PC-9 (cell line): ENCODE results near the gene XPC. TPM values are rescaled to one million over a fixed set of nuclear protein-coding genes. Genes with fewer than 3 reads are reported as not detected.

Source experiments
- BruUV-seq: library from RNA; stranded (reverse); fragments of 400-500 nt; replicated peaks from 2 replicates; lab custom pipeline; 2021; lab: Mats Ljungman, UMichigan
- CTCF ChIA-PET: fragments of 300-600 bp; sonication (Branson Sonifier 250); formaldehyde crosslinking; loops from one replicate; lab custom pipeline; 2022; ENCODE audit warnings: antibody characterized with exemption; lab: Charles Lee
- POLR2A ChIA-PET: fragments of 300-600 bp; sonication (Branson Sonifier 250); formaldehyde crosslinking; loops from one replicate; lab custom pipeline; 2022; ENCODE audit warnings: antibody characterized with exemption; ENCODE audit not compliant: unreplicated experiment; lab: Charles Lee
- DNase-seq, 2 experiments: peaks; one replicate each; pipeline versions ENCODE4 v3.0.0 to v3.0.0-alpha.2; 2015 to 2022; ENCODE audit warnings: mixed read lengths in 1 of 2
- H2AFZ ChIP-seq: fragments of 200-600 bp; sonication (generic); 2 replicates; pipeline ENCODE4 v1.8.1; 2017; ENCODE audit warnings: antibody characterized with exemption
- H3F3A ChIP-seq: fragments of 200-600 bp; sonication (generic); 2 replicates; pipeline ENCODE4 v1.8.1; 2017; ENCODE audit warnings: antibody characterized with exemption, mild to moderate bottlenecking, low read depth; ENCODE audit not compliant: insufficient read depth
- H3K27ac ChIP-seq: fragments of 200-600 bp; sonication (generic); 2 replicates; pipeline ENCODE4 v1.6.1; 2016; ENCODE audit warnings: mixed run types
- H3K27me3 ChIP-seq: fragments of 200-600 bp; sonication (generic); 2 replicates; pipeline ENCODE4 v1.6.1; 2016; ENCODE audit warnings: low read depth, mixed run types; ENCODE audit not compliant: insufficient read depth
- H3K36me3 ChIP-seq: fragments of 200-600 bp; sonication (generic); 2 replicates; pipeline ENCODE4 v1.6.1; 2016; ENCODE audit warnings: low read depth, mixed run types
- H3K4me1 ChIP-seq: fragments of 200-600 bp; sonication (generic); replicated peaks from 2 replicates; pipeline ENCODE4 v1.6.1; 2016; ENCODE audit warnings: mixed run types; ENCODE audit not compliant: insufficient read depth
- H3K4me2 ChIP-seq: fragments of 200-600 bp; sonication (generic); 2 replicates; pipeline ENCODE4 v1.6.1; 2017; ENCODE audit warnings: mixed run types
- H3K4me3 ChIP-seq: fragments of 200-600 bp; sonication (generic); 2 replicates; pipeline ENCODE4 v1.6.1; 2016; ENCODE audit warnings: mixed run types
- H3K79me2 ChIP-seq: fragments of 200-600 bp; sonication (generic); 2 replicates; pipeline ENCODE4 v1.6.1; 2017; ENCODE audit warnings: low read depth, mixed run types
- H3K9me2 ChIP-seq: fragments of 200-600 bp; sonication (generic); 2 replicates; pipeline ENCODE4 v1.8.1; 2017; ENCODE audit warnings: mild to moderate bottlenecking; ENCODE audit not compliant: insufficient read depth
- H3K9me3 ChIP-seq: fragments of 200-600 bp; sonication (generic); 2 replicates; pipeline ENCODE4 v1.8.1; 2016; ENCODE audit warnings: low read depth; ENCODE audit not compliant: insufficient read depth
- H4K20me1 ChIP-seq: fragments of 200-600 bp; sonication (generic); 2 replicates; pipeline ENCODE4 v1.8.1; 2017; ENCODE audit not compliant: insufficient read depth
- EZH2 ChIP-seq: fragments of 200-600 bp; sonication (generic); IDR thresholded peaks from 2 replicates; pipeline ENCODE4 v1.8.0; 2017; ENCODE audit warnings: antibody characterized with exemption, low read depth
- intact Hi-C: fragments of 100-400 bp; cut with micrococcal nuclease; formaldehyde crosslinking; loops from one replicate; pipeline ENCODE4 v1.10.0; 2022; ENCODE audit not compliant: unreplicated experiment
- total RNA-seq: library from RNA; stranded (reverse); gene quantifications from 2 replicates; pipeline ENCODE4 v1.2.3, GENCODE V29; 2021
- TF ChIP-seq, protein P1 (sequence below): fragments of 200-600 bp; sonication (generic); conservative IDR thresholded peaks from 2 replicates; pipeline ENCODE4 v1.6.1; 2017; ENCODE audit warnings: mixed run types, antibody characterized with exemption, mild to moderate bottlenecking, moderate library complexity

Gene XPC
- total RNA-seq, 1 experiment from 2014 or later = 27.1 TPM

DNA sequence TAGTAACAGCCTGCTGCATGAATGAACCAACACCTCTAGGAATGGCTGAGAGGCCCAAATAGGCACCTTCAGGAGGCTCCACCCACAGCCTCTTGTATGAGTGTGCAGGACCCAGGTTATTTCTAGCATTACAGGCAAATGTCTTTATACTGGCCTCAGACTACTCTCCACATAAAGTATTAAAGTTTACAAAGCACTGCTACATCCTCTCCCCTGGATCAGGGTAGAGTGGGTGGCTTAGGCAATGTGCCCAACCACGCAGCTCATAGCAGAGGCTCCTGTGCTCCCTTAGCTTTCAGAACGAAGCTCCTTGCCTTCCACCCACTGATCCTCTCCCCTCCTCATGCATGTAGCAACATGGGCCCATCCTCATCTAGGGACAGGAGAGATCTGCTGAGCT, 37.3 kb downstream of the XPC start:
- CTCF ChIA-PET = no interaction called here

DNA sequence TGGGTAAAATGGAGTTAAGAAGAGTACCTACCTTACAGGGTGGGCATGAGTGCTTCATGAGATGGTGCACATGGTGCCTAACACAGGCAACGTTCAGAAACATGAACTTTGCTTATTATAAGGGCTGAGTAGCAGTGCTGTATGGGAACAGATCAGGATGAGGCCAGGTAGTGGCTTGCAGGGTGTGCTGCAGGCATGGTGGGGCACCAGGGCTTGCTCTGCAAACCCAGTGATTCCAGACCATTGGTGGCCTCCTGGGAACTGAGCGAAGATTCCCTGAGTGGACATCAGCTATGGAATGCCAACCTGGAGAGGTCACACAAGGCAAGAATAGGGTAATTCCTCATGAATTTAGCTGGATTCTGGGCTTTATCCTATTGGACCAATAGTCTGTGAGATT, 37.7 kb downstream of the XPC start:
- H3K4me3 ChIP-seq = no peak overlapping the region
- H3K27me3 ChIP-seq = no peaks in the 10 kb centered on the region
- no peaks in the 10 kb centered on the region for H4K20me1 ChIP-seq
- no peak overlapping the region for H2AFZ ChIP-seq
- no peak for DNase-seq
- H3K9me3 ChIP-seq = no peaks in the 10 kb centered on the region
- ChIA-PET CTCF (no interaction called here), POLR2A (no interaction called here)
- H3K79me2 ChIP-seq = no peaks in the 10 kb centered on the region
- no peak overlapping the region for H3K27ac ChIP-seq
- H3K36me3 ChIP-seq = peaks cover 21% of the 10 kb centered on the region
- no peak overlapping the region for H3K4me2 ChIP-seq
- peaks cover 48% of the 10 kb centered on the region for H3F3A ChIP-seq
- H3K9me2 ChIP-seq = no peaks in the 10 kb centered on the region
- intact Hi-C loops = no loop called here
- peaks cover 49% of the 10 kb centered on the region for H3K4me1 ChIP-seq
- no TSS peak for BruUV-seq
- no peak for TF ChIP-seq EZH2
- TF ChIP-seq, protein P1, sequence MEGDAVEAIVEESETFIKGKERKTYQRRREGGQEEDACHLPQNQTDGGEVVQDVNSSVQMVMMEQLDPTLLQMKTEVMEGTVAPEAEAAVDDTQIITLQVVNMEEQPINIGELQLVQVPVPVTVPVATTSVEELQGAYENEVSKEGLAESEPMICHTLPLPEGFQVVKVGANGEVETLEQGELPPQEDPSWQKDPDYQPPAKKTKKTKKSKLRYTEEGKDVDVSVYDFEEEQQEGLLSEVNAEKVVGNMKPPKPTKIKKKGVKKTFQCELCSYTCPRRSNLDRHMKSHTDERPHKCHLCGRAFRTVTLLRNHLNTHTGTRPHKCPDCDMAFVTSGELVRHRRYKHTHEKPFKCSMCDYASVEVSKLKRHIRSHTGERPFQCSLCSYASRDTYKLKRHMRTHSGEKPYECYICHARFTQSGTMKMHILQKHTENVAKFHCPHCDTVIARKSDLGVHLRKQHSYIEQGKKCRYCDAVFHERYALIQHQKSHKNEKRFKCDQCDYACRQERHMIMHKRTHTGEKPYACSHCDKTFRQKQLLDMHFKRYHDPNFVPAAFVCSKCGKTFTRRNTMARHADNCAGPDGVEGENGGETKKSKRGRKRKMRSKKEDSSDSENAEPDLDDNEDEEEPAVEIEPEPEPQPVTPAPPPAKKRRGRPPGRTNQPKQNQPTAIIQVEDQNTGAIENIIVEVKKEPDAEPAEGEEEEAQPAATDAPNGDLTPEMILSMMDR = no peak

More for the DNA sequence above, 37.3 kb downstream of the XPC start:
- Histone ChIP-seq H4K20me1 (no peaks in the 10 kb centered on the region), H3K9me3 (no peaks in the 10 kb centered on the region), H3F3A (peaks cover 44% of the 10 kb centered on the region), H3K4me3 (no peak overlapping the region), H3K4me2 (no peak overlapping the region), H3K4me1 (peaks cover 50% of the 10 kb centered on the region), H3K79me2 (no peaks in the 10 kb centered on the region), H3K9me2 (no peaks in the 10 kb centered on the region), H3K36me3 (peaks cover 16% of the 10 kb centered on the region), H3K27ac (no peak overlapping the region), H3K27me3 (no peaks in the 10 kb centered on the region), H2AFZ (no peak overlapping the region)
- no TSS peak for BruUV-seq
- intact Hi-C loops = no loop called here
- DNase-seq = no peak
- POLR2A ChIA-PET = no interaction called here
- TF ChIP-seq, protein P1 = no peak
- TF ChIP-seq EZH2 = no peak

DNA sequence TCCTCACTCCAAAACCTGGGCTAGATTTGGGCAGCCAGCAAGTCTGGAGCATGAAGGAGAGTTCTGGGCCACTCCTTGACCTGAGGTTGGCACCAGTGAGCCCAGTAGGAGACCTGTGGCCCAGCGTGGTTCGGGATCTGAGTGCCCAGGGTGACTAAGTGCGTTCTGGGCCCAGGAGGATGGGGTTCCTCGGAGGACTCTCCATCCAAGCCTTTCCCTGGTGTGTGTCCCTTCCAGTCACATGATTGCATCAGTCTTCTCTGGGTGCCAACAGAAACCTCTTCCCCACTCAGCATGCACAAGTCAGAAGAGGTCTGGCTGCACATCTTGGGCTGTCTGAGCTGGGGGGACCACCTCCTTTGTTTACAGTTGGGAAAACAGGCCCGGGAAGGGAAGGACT, 38.6 kb downstream of the XPC start:
- Histone ChIP-seq H3K4me3 (no peak overlapping the region), H3K79me2 (no peaks in the 10 kb centered on the region), H3F3A (peaks cover 44% of the 10 kb centered on the region), H3K27ac (no peak overlapping the region), H3K9me3 (no peaks in the 10 kb centered on the region), H3K9me2 (no peaks in the 10 kb centered on the region), H2AFZ (no peak overlapping the region), H4K20me1 (no peaks in the 10 kb centered on the region), H3K4me1 (peaks cover 40% of the 10 kb centered on the region), H3K36me3 (peaks cover 21% of the 10 kb centered on the region), H3K27me3 (no peaks in the 10 kb centered on the region), H3K4me2 (no peak overlapping the region)
- POLR2A ChIA-PET = no interaction called here
- DNase-seq = no peak
- intact Hi-C loops = no loop called here
- no TSS peak for BruUV-seq
- CTCF ChIA-PET = no interaction called here
- no peak for TF ChIP-seq EZH2
